BLaER1 treated with 17β-estradiol and CSF1 and Interleukin-3, amounts not matched to agents 10 nM and 100 nM (cell line): ENCODE results near the gene CTSA.
A peak's percentile ranks its signal among the peaks of the same experiment; 100 is the strongest.

Experiments used
- H3K27ac ChIP-seq, 11 experiments: shearing (Covaris generic); formaldehyde crosslinking; 2 replicates each; pipeline ENCODE4 v1.8.1; 2022
- H3K27me3 ChIP-seq, 11 experiments: shearing (Covaris generic); formaldehyde crosslinking; 2 replicates each; pipeline ENCODE4 v1.8.1; 2022
- H3K36me3 ChIP-seq, 11 experiments: shearing (Covaris generic); formaldehyde crosslinking; 2 replicates each; pipeline ENCODE4 v1.8.1; 2022
- H3K4me1 ChIP-seq, 10 experiments: shearing (Covaris generic); formaldehyde crosslinking; 2 replicates each; pipeline ENCODE4 v1.8.1; 2022
- H3K4me2 ChIP-seq, 11 experiments: shearing (Covaris generic); formaldehyde crosslinking; 2 replicates each; pipeline ENCODE4 v1.8.1; 2022
- H3K4me3 ChIP-seq, 10 experiments: shearing (Covaris generic); formaldehyde crosslinking; 2 replicates each; pipeline ENCODE4 v1.8.1; 2022
- H3K9ac ChIP-seq, 11 experiments: shearing (Covaris generic); formaldehyde crosslinking; 2 replicates each; pipeline ENCODE4 v1.8.1; 2022
- H3K9me3 ChIP-seq, 11 experiments: shearing (Covaris generic); formaldehyde crosslinking; replicated peaks in 1 of 11; 2 replicates each; pipeline ENCODE4 v1.8.1; 2022
- H4K20me1 ChIP-seq, 11 experiments: shearing (Covaris generic); formaldehyde crosslinking; 2 replicates each; pipeline ENCODE4 v1.8.1; 2022
- Cebpa-rat ChIP-seq, 11 experiments: shearing (Covaris generic); IDR thresholded peaks; 2 replicates each; pipeline ENCODE4 v1.8.1; 2022

The CTSA gene

GRCh38 chr20:45874576-45874975 lies 16.6 kb upstream of the CTSA start:
- H4K20me1 ChIP-seq, result peaks cover 0 to 18% (median 0%) of the 10 kb centered on the region in 11 experiments; a peak in 1 of 22 replicates
- TF ChIP-seq Cebpa-rat (IDR thresholded peaks at IDR 0.05), result no peak
- H3K4me3 ChIP-seq, result no peak overlapping the region
- H3K4me1 ChIP-seq, result no peaks in the 10 kb centered on the region
- H3K27me3 ChIP-seq, result no peaks in the 10 kb centered on the region
- H3K9me3 ChIP-seq, result no peaks in the 10 kb centered on the region
- H3K36me3 ChIP-seq, result peaks cover 19 to 58% (median 37%) of the 10 kb centered on the region in 11 experiments
- no peak overlapping the region for H3K27ac ChIP-seq
- no peak overlapping the region for H3K4me2 ChIP-seq
- no peak overlapping the region for H3K9ac ChIP-seq

GRCh38 chr20:45878076-45878761 lies 12.9 kb upstream of the CTSA start:
- Histone ChIP-seq H3K27ac (no peak overlapping the region), H3K9ac (no peak overlapping the region; a peak in 1 of 22 replicates), H3K4me3 (no peak overlapping the region), H3K9me3 (no peaks in the 10 kb centered on the region), H3K4me1 (peaks cover 9 to 26% (median 20%) of the 10 kb centered on the region in 10 experiments), H3K27me3 (no peaks in the 10 kb centered on the region), H3K4me2 (no peak overlapping the region), H4K20me1 (peaks cover 0 to 25% (median 2%) of the 10 kb centered on the region in 11 experiments; a peak in 9 of 22 replicates), H3K36me3 (peaks cover 31 to 53% (median 43%) of the 10 kb centered on the region in 11 experiments)
- no peak for TF ChIP-seq Cebpa-rat (IDR thresholded peaks at IDR 0.05)

- H3K27me3 ChIP-seq, result no peaks in the 10 kb centered on the region
- TF ChIP-seq Cebpa-rat (IDR thresholded peaks at IDR 0.05), result no peak
Measured at GRCh38 chr20:45880988-45881788, 9.9 kb upstream of the CTSA start, which contains the start of gene ZSWIM1. Gene ZSWIM1, plus strand, starts transcription at chr20:45881227. Its CDS starts 1,366 bp downstream, at chr20:45882593.

GRCh38 chr20:45882469-45883099 lies 8.6 kb upstream of the CTSA start:
- TF ChIP-seq Cebpa-rat (IDR thresholded peaks at IDR 0.05), result no peak
- H3K9me3 ChIP-seq, result no peaks in the 10 kb centered on the region
- no peak overlapping the region for H3K27ac ChIP-seq
- peaks cover 18 to 60% (median 45%) of the 10 kb centered on the region in 10 experiments for H3K4me1 ChIP-seq
- H3K9ac ChIP-seq, result no peak overlapping the region
- no peaks in the 10 kb centered on the region for H3K27me3 ChIP-seq
- peaks cover 0 to 49% (median 17%) of the 10 kb centered on the region in 11 experiments; a peak in 15 of 22 replicates for H4K20me1 ChIP-seq
- H3K4me3 ChIP-seq, result no peak overlapping the region
- H3K36me3 ChIP-seq, result peaks cover 31 to 67% (median 58%) of the 10 kb centered on the region in 11 experiments
- H3K4me2 ChIP-seq, result peak overlapping the region in 10 of 11 experiments; percentile 68 to 97 (median 90); a peak in 14 of 22 replicates

More at GRCh38 chr20:45880988-45881788, 9.9 kb upstream of the CTSA start, which contains the start of gene ZSWIM1:
- Histone ChIP-seq H3K4me3 (peak within 1 kb of the TSS; percentile 62 to 82 (median 72)), H3K27ac (peak within 1 kb of the TSS; percentile 74 to 88 (median 82); a peak in 21 of 22 replicates), H4K20me1 (peaks cover 0 to 46% (median 14%) of the 10 kb centered on the region in 11 experiments; a peak in 14 of 22 replicates), H3K4me2 (peak within 1 kb of the TSS; percentile 68 to 97 (median 90)), H3K9ac (peak within 1 kb of the TSS; percentile 78 to 89 (median 84)), H3K4me1 (peaks cover 18 to 53% (median 45%) of the 10 kb centered on the region in 10 experiments), H3K9me3 (no peaks in the 10 kb centered on the region), H3K36me3 (peaks cover 41 to 67% (median 57%) of the 10 kb centered on the region in 11 experiments)

GRCh38 chr20:45883100-45883469 lies 8.1 kb upstream of the CTSA start:
- H3K4me2 ChIP-seq, result peak overlapping the region in 4 of 11 experiments; percentile 12 to 92 (median 32); a peak in 3 of 22 replicates
- peaks cover 18 to 60% (median 45%) of the 10 kb centered on the region in 10 experiments for H3K4me1 ChIP-seq
- TF ChIP-seq Cebpa-rat (IDR thresholded peaks at IDR 0.05), result no peak

GRCh38 chr20:45886590-45887345 lies 4.4 kb upstream of the CTSA start:
- Histone ChIP-seq H3K27me3 (no peaks in the 10 kb centered on the region), H3K4me2 (no peak overlapping the region), H3K9me3 (no peaks in the 10 kb centered on the region), H4K20me1 (peaks cover 0 to 49% (median 23%) of the 10 kb centered on the region in 11 experiments; a peak in 15 of 22 replicates), H3K9ac (peak overlapping the region in 3 of 11 experiments; percentile 0 to 4 (median 1); a peak in 2 of 22 replicates), H3K4me3 (no peak overlapping the region), H3K27ac (no peak overlapping the region), H3K36me3 (peaks cover 22 to 54% (median 43%) of the 10 kb centered on the region in 11 experiments), H3K4me1 (peaks cover 39 to 81% (median 66%) of the 10 kb centered on the region in 10 experiments)
- TF ChIP-seq Cebpa-rat (IDR thresholded peaks at IDR 0.05), result no peak

More at GRCh38 chr20:45883100-45883469, 8.1 kb upstream of the CTSA start:
- Histone ChIP-seq H3K27me3 (no peaks in the 10 kb centered on the region), H3K27ac (no peak overlapping the region), H3K9me3 (no peaks in the 10 kb centered on the region), H3K9ac (no peak overlapping the region), H4K20me1 (peaks cover 0 to 44% (median 17%) of the 10 kb centered on the region in 11 experiments; a peak in 15 of 22 replicates), H3K36me3 (peaks cover 26 to 66% (median 53%) of the 10 kb centered on the region in 11 experiments), H3K4me3 (no peak overlapping the region)

GRCh38 chr20:45887346-45887715 lies 3.8 kb upstream of the CTSA start, which contains the start of gene SPATA25:
Gene SPATA25, minus strand, starts transcription at chr20:45887622. Its CDS starts 32 bp downstream, at chr20:45887590.
- Histone ChIP-seq H3K27ac (no peak within 1 kb of the TSS), H3K4me2 (peak within 1 kb of the TSS in 9 of 11 experiments; percentile 2 to 99 (median 96); a peak in 12 of 22 replicates), H3K4me1 (peaks cover 40 to 81% (median 65%) of the 10 kb centered on the region in 10 experiments), H4K20me1 (peaks cover 0 to 53% (median 24%) of the 10 kb centered on the region in 11 experiments; a peak in 15 of 22 replicates), H3K27me3 (no peaks in the 10 kb centered on the region), H3K9ac (peak within 1 kb of the TSS in 4 of 11 experiments; percentile 0 to 9 (median 2); a peak in 3 of 22 replicates), H3K4me3 (no peak within 1 kb of the TSS), H3K36me3 (peaks cover 19 to 54% (median 40%) of the 10 kb centered on the region in 11 experiments), H3K9me3 (no peaks in the 10 kb centered on the region)
- no peak for TF ChIP-seq Cebpa-rat (IDR thresholded peaks at IDR 0.05)
